Medulla oblongata (tissue), 1 donor: ENCODE results near the gene ZNF711.
"Not testable (repeated sequence)": the region's sequence is repeated elsewhere in the genome, so short reads cannot be mapped to it uniquely, and the experiment has no call there.

Experiments used
- DNase-seq: peaks from one replicate; pipeline ENCODE4 v3.0.0-alpha.2; 2015; ENCODE audit errors: extremely low spot score

Gene ZNF711

GRCh38 chrX:85243761-85244449 lies at the start of gene ZNF711, which contains the start of gene SATL1:
Gene ZNF711, plus strand, starts transcription at chrX:85243991. Its CDS starts 3,582 bp downstream, at chrX:85247573.
Gene SATL1, minus strand, starts transcription at chrX:85243779. Its CDS starts 134,811 bp downstream, at chrX:85108968.
- DNase-seq, result peak; percentile 52

GRCh38 chrX:85196319-85196718 lies 47.5 kb upstream of the ZNF711 start:
- no peak for DNase-seq

GRCh38 chrX:85203461-85203970 lies 40.3 kb upstream of the ZNF711 start:
- DNase-seq, result no peak

GRCh38 chrX:85213792-85214530 lies 29.8 kb upstream of the ZNF711 start:
- DNase-seq, result no peak

- no peak for DNase-seq
Measured at GRCh38 chrX:85215946-85216345, 27.8 kb upstream of the ZNF711 start.

- DNase-seq, result no peak
Measured at GRCh38 chrX:85221361-85221760, 22.4 kb upstream of the ZNF711 start.

GRCh38 chrX:85223359-85223758 lies 20.4 kb upstream of the ZNF711 start:
- DNase-seq, result no peak

- peak; percentile 4 for DNase-seq
Measured at GRCh38 chrX:85243155-85243554, 636 bp upstream of the ZNF711 start.

GRCh38 chrX:85244450-85245211 lies 840 bp downstream of the ZNF711 start:
- DNase-seq, result peak; percentile 28

- DNase-seq, result not testable (repeated sequence)
Measured at GRCh38 chrX:85285286-85285685, 41.5 kb downstream of the ZNF711 start.

GRCh38 chrX:85288992-85289723 lies 45.4 kb downstream of the ZNF711 start:
- no peak for DNase-seq

GRCh38 chrX:85303544-85303943 lies 59.8 kb downstream of the ZNF711 start:
- no peak for DNase-seq

GRCh38 chrX:85309717-85310116 lies 65.9 kb downstream of the ZNF711 start:
- DNase-seq, result no peak

- DNase-seq, result not testable (repeated sequence)
Measured at GRCh38 chrX:85311348-85311747, 67.6 kb downstream of the ZNF711 start.
